ENCODE results near the gene PHKG2. TPM values are rescaled to one million over a fixed set of nuclear protein-coding genes. Genes with fewer than 3 reads are reported as not detected.

Gene PHKG2
- polyA plus RNA-seq, 6 donors from 2014 or later = 24.7 to 43.9 (median 29.8) TPM

GRCh38 chr16:30720694-30721093 lies 27.5 kb upstream of the PHKG2 start:
- Mint-ChIP-seq H3K36me3 (peaks cover 25 to 53% of the 10 kb centered on the region in 2 donors), H3K27ac (no peak overlapping the region), H3K9me3 (no peaks in the 10 kb centered on the region), H3K4me1 (peaks cover 20 to 29% (median 28%) of the 10 kb centered on the region in 3 donors), H3K27me3 (no peaks in the 10 kb centered on the region), H3K4me3 (no peak overlapping the region)
- ATAC-seq (ENCODE audit: low read depth in 2 of 2) = no peak
- no peak for DNase-seq

GRCh38 chr16:30721167-30721566 lies 27.1 kb upstream of the PHKG2 start:
- DNase-seq = no peak
- H3K4me1 Mint-ChIP-seq = peaks cover 19 to 31% (median 28%) of the 10 kb centered on the region in 3 donors
- ATAC-seq (ENCODE audit: low read depth in 2 of 2) = no peak
- no peaks in the 10 kb centered on the region for H3K27me3 Mint-ChIP-seq
- H3K36me3 Mint-ChIP-seq = peaks cover 20 to 49% of the 10 kb centered on the region in 2 donors
- H3K9me3 Mint-ChIP-seq = no peaks in the 10 kb centered on the region
- peak overlapping the region in 1 of 6 donors; percentile 2 for H3K27ac Mint-ChIP-seq
- peak overlapping the region in 1 of 8 donors; percentile 82 for H3K4me3 Mint-ChIP-seq

- Mint-ChIP-seq H3K9me3 (no peaks in the 10 kb centered on the region), H3K27me3 (no peaks in the 10 kb centered on the region), H3K4me1 (peaks cover 17 to 28% (median 28%) of the 10 kb centered on the region in 3 donors), H3K4me3 (no peak overlapping the region), H3K27ac (peak overlapping the region in 2 of 6 donors; percentile 2 to 31), H3K36me3 (peaks cover 19 to 44% of the 10 kb centered on the region in 2 donors)
- DNase-seq = no peak
- no peak for ATAC-seq (ENCODE audit: low read depth in 2 of 2)
These were observed 26.6 kb upstream of the PHKG2 start for GRCh38 chr16:30721606-30722005.

DNA sequence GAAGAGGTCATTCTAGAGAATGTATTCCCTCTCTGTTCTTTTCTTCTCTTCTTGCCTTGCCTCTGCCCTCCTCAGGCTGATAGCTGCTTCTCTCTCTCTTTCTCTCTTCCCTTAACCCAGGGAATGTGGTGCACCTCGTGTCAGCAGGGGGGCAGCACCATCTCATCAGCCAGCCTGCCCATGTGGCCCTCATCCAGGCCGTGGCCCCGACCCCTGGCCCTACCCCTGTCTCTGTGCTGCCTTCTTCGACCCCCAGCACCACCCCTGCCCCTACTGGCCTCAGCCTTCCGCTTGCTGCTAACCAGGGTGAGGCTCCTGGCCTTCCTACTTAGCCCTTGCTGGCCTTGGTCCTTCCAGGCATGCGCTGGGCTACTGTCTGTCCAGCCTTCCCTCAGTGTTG lies 25.8 kb upstream of the PHKG2 start:
- Mint-ChIP-seq H3K9me3 (no peaks in the 10 kb centered on the region), H3K36me3 (peaks cover 19 to 44% of the 10 kb centered on the region in 2 donors), H3K4me3 (no peak overlapping the region), H3K27ac (no peak overlapping the region), H3K27me3 (no peaks in the 10 kb centered on the region), H3K4me1 (peaks cover 17 to 31% (median 28%) of the 10 kb centered on the region in 3 donors)
- peak; percentile 21 to 49 for ATAC-seq (ENCODE audit: low read depth in 2 of 2)
- no peak for DNase-seq

- ATAC-seq (ENCODE audit: low read depth in 2 of 2) = no peak
- Mint-ChIP-seq H3K4me1 (peaks cover 17 to 31% (median 28%) of the 10 kb centered on the region in 3 donors), H3K27me3 (no peaks in the 10 kb centered on the region), H3K4me3 (no peak overlapping the region), H3K36me3 (peaks cover 19 to 44% of the 10 kb centered on the region in 2 donors), H3K27ac (no peak overlapping the region), H3K9me3 (no peaks in the 10 kb centered on the region)
- no peak for DNase-seq
These were observed 25.3 kb upstream of the PHKG2 start for GRCh38 chr16:30722916-30723315.

DNA sequence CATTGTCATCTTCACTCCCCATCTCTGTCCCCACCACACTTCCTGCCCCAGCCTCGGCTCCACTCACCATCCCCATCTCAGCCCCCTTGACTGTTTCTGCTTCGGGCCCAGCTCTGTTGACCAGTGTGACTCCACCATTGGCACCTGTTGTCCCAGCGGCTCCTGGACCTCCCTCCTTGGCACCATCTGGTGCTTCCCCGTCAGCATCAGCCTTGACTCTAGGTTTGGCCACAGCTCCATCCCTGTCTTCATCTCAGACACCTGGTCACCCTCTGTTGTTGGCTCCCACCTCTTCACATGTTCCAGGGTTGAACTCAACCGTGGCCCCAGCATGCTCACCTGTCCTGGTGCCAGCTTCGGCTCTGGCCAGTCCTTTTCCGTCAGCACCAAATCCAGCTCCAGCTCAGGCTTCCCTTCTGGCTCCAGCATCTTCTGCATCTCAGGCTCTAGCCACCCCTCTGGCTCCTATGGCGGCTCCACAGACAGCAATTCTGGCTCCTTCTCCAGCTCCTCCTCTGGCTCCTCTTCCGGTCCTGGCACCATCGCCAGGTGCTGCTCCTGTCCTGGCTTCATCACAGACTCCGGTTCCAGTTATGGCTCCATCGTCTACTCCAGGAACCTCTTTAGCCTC lies 24.4 kb upstream of the PHKG2 start:
- H3K27ac Mint-ChIP-seq = peak overlapping the region in 4 of 6 donors; percentile 37 to 82 (median 62)
- H3K36me3 Mint-ChIP-seq = peaks cover 19 to 44% of the 10 kb centered on the region in 2 donors
- H3K4me3 Mint-ChIP-seq = peak overlapping the region in 1 of 8 donors; percentile 44

GRCh38 chr16:30724641-30725417 lies 23.4 kb upstream of the PHKG2 start:
- H3K4me3 Mint-ChIP-seq = peak overlapping the region in 2 of 8 donors; percentile 16 to 66
- no peaks in the 10 kb centered on the region for H3K9me3 Mint-ChIP-seq
- DNase-seq (peak; percentile 25), ATAC-seq (ENCODE audit: low read depth in 2 of 2) (peak; percentile 67 to 72)
- H3K27me3 Mint-ChIP-seq = no peaks in the 10 kb centered on the region
- H3K27ac Mint-ChIP-seq = peak overlapping the region in 4 of 6 donors; percentile 37 to 88 (median 72)
- peaks cover 21 to 31% (median 28%) of the 10 kb centered on the region in 3 donors for H3K4me1 Mint-ChIP-seq
- H3K36me3 Mint-ChIP-seq = peaks cover 24 to 44% of the 10 kb centered on the region in 2 donors

More for the DNA sequence above, 24.4 kb upstream of the PHKG2 start:
- H3K27me3 Mint-ChIP-seq = no peaks in the 10 kb centered on the region
- DNase-seq = no peak
- no peak for ATAC-seq (ENCODE audit: low read depth in 2 of 2)
- H3K9me3 Mint-ChIP-seq = no peaks in the 10 kb centered on the region
- H3K4me1 Mint-ChIP-seq = peaks cover 17 to 31% (median 28%) of the 10 kb centered on the region in 3 donors

- Mint-ChIP-seq H3K4me3 (peak overlapping the region in 1 of 8 donors; percentile 31), H3K36me3 (peaks cover 20 to 44% of the 10 kb centered on the region in 2 donors), H3K4me1 (peaks cover 21 to 31% (median 28%) of the 10 kb centered on the region in 3 donors), H3K9me3 (no peaks in the 10 kb centered on the region), H3K27ac (peak overlapping the region in 5 of 6 donors; percentile 37 to 88 (median 70)), H3K27me3 (no peaks in the 10 kb centered on the region)
- ATAC-seq (ENCODE audit: low read depth in 2 of 2) (no peak), DNase-seq (no peak)
These were observed 22.8 kb upstream of the PHKG2 start for GRCh38 chr16:30725418-30725792.

DNA sequence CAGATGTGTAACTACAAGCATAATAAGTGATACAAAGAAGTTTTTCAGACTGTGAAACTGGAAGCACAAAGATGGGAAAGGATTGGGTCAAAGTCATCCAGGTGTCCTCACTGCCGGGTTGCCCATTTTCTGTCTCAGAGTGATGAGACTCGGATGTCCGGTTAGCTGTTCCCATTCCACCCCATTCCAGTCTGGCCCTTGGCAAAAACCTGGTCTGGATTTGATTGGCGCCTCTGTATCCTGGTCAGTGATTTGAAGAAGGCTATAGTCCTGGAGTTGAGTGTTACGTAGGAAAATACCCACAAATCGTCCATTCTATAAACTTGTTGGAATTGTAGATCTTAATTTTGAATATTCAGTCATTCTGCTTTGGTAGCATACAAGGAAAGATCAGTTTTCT lies 19.9 kb upstream of the PHKG2 start:
- H3K36me3 Mint-ChIP-seq = peaks cover 15 to 19% of the 10 kb centered on the region in 2 donors

GRCh38 chr16:30728899-30729672 lies 19.1 kb upstream of the PHKG2 start:
- Mint-ChIP-seq H3K27me3 (no peaks in the 10 kb centered on the region), H3K9me3 (no peaks in the 10 kb centered on the region), H3K4me1 (peaks cover 9 to 25% (median 12%) of the 10 kb centered on the region in 3 donors), H3K36me3 (peaks cover 7 to 11% of the 10 kb centered on the region in 2 donors), H3K27ac (peak overlapping the region in 3 of 6 donors; percentile 9 to 44 (median 43)), H3K4me3 (no peak overlapping the region)
- ATAC-seq (ENCODE audit: low read depth in 2 of 2) (no peak), DNase-seq (no peak)

More for the DNA sequence above, 19.9 kb upstream of the PHKG2 start:
- DNase-seq (no peak), ATAC-seq (ENCODE audit: low read depth in 2 of 2) (no peak)
- peak overlapping the region in 2 of 6 donors; percentile 45 to 54 for H3K27ac Mint-ChIP-seq
- H3K9me3 Mint-ChIP-seq = no peaks in the 10 kb centered on the region
- no peaks in the 10 kb centered on the region for H3K27me3 Mint-ChIP-seq
- H3K4me1 Mint-ChIP-seq = peaks cover 13 to 31% (median 18%) of the 10 kb centered on the region in 3 donors
- H3K4me3 Mint-ChIP-seq = no peak overlapping the region

DNA sequence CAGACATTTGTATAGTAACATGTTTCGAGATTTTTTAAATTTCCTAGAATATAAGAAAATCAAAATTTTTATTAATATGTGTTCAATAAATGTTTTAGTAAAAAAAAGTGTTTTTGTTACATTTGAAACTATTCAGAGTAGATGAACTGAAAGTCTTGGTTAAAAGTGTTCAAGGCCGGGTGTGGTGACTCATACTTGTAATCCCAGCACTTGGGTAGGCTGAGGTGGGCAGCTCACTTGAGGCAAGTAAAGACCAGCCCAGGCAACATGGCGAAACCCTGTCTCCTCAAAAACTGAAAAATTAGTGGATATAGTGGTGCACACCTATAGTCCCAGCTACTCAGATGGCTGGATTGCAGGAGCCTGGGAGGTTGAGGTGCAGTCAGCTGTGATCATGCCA lies 16.8 kb upstream of the PHKG2 start:
- ATAC-seq (ENCODE audit: low read depth in 2 of 2) (no peak), DNase-seq (no peak)
- Mint-ChIP-seq H3K4me3 (no peak overlapping the region), H3K27me3 (no peaks in the 10 kb centered on the region), H3K9me3 (no peaks in the 10 kb centered on the region), H3K27ac (peak overlapping the region in 2 of 6 donors; percentile 33 to 62), H3K4me1 (peaks cover 0 to 6% (median 4%) of the 10 kb centered on the region in 3 donors), H3K36me3 (peaks cover 0 to 9% of the 10 kb centered on the region in 2 donors)

DNA sequence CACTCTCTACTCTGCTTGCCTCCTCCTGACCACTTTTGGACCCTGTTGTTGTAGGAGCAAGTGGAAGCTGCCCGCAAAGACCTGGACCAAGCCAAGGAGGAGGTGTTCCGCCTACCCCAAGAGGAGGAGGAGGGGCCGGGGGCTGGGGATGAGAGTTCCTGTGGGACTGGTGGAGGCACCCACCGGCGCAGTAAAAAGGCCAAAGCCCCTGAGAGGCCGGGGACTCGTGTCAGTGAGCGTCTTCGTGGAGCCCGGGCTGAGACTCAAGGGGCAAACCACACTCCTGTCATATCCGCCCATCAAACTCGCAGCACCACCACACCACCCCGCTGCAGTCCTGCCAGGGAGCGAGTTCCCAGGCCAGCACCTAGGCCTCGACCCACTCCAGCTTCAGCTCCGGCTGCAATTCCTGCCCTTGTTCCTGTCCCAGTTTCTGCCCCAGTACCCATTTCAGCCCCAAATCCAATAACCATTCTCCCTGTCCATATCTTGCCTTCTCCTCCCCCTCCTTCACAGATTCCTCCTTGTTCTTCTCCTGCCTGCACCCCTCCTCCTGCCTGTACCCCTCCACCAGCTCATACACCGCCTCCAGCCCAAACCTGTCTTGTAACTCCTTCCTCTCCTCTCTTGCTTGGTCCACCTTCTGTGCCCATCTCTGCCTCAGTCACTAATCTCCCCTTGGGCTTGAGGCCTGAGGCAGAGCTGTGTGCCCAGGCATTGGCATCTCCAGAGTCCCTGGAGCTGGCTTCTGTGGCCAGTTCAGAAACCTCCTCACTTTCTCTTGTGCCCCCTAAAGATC lies 11.0 kb upstream of the PHKG2 start:
- Mint-ChIP-seq H3K36me3 (peaks cover 0 to 13% of the 10 kb centered on the region in 2 donors), H3K27me3 (no peaks in the 10 kb centered on the region), H3K27ac (peak overlapping the region in 3 of 6 donors; percentile 9 to 91 (median 69)), H3K4me3 (peak overlapping the region in 1 of 8 donors; percentile 59), H3K4me1 (peaks cover 2 to 26% (median 22%) of the 10 kb centered on the region in 3 donors), H3K9me3 (no peaks in the 10 kb centered on the region)
- DNase-seq (no peak), ATAC-seq (ENCODE audit: low read depth in 2 of 2) (no peak)
